ENCODE measurements around the gene PPME1.

The PPME1 gene

GRCh38 chr11:74284466-74284865, 113.4 kb downstream of the PPME1 start:
- TF ChIP-seq POLR2AphosphoS5 (IDR thresholded peaks at IDR 0.05; ENCODE audit: low read depth, low read length) (no peak), FOXP2 (optimal IDR thresholded peaks at IDR 0.05; ENCODE audit: borderline replicate concordance, extremely low read depth, extremely low read length, insufficient read depth) (no peak), REST (IDR thresholded peaks at IDR 0.05; ENCODE audit: insufficient read depth in 1 of 2, low read depth in 2 of 2, low read length in 2 of 2) (no peak)

GRCh38 chr11:74288161-74288560, 117.1 kb downstream of the PPME1 start:
- TF ChIP-seq TAF1 (IDR thresholded peaks at IDR 0.05; ENCODE audit: borderline replicate concordance, insufficient read depth, low read length): no peak
- no peak for TF ChIP-seq REST (IDR thresholded peaks at IDR 0.05; ENCODE audit: insufficient read depth in 1 of 2, low read depth in 2 of 2, low read length in 2 of 2)

- TF ChIP-seq REST (IDR thresholded peaks at IDR 0.05; ENCODE audit: insufficient read depth in 1 of 2, low read depth in 2 of 2, low read length in 2 of 2): no peak
- no peak for TF ChIP-seq SIN3A (IDR thresholded peaks at IDR 0.05; ENCODE audit: borderline replicate concordance, insufficient read depth, low read length)
- no peak for TF ChIP-seq TAF1 (IDR thresholded peaks at IDR 0.05; ENCODE audit: borderline replicate concordance, insufficient read depth, low read length)
- TF ChIP-seq POLR2AphosphoS5 (IDR thresholded peaks at IDR 0.05; ENCODE audit: low read depth, low read length): no peak
- TF ChIP-seq FOXP2 (optimal IDR thresholded peaks at IDR 0.05; ENCODE audit: borderline replicate concordance, extremely low read depth, extremely low read length, insufficient read depth): no peak
Observed at GRCh38 chr11:74288911-74289310, 117.8 kb downstream of the PPME1 start.

- TF ChIP-seq SIN3A (IDR thresholded peaks at IDR 0.05; ENCODE audit: borderline replicate concordance, insufficient read depth, low read length) (no peak), REST (IDR thresholded peaks at IDR 0.05; ENCODE audit: insufficient read depth in 1 of 2, low read depth in 2 of 2, low read length in 2 of 2) (no peak), TAF1 (IDR thresholded peaks at IDR 0.05; ENCODE audit: borderline replicate concordance, insufficient read depth, low read length) (no peak)
Observed at GRCh38 chr11:74297484-74297883, 126.4 kb downstream of the PPME1 start.

GRCh38 chr11:74299015-74299414, 127.9 kb downstream of the PPME1 start:
- no peak for TF ChIP-seq REST (IDR thresholded peaks at IDR 0.05; ENCODE audit: insufficient read depth in 1 of 2, low read depth in 2 of 2, low read length in 2 of 2)
- no peak for TF ChIP-seq FOXP2 (optimal IDR thresholded peaks at IDR 0.05; ENCODE audit: borderline replicate concordance, extremely low read depth, extremely low read length, insufficient read depth)
- no peak for TF ChIP-seq SIN3A (IDR thresholded peaks at IDR 0.05; ENCODE audit: borderline replicate concordance, insufficient read depth, low read length)
- TF ChIP-seq POLR2AphosphoS5 (IDR thresholded peaks at IDR 0.05; ENCODE audit: low read depth, low read length): no peak
- TF ChIP-seq TAF1 (IDR thresholded peaks at IDR 0.05; ENCODE audit: borderline replicate concordance, insufficient read depth, low read length): no peak
